Naive thymus-derived CD8-positive, alpha-beta T cell (primary cell): Measurements from ENCODE around the gene MOV10L1. TPM values are rescaled to one million over a fixed set of nuclear protein-coding genes. Genes with fewer than 3 reads are reported as not detected.
"Not testable (repeated sequence)": the region's sequence is repeated elsewhere in the genome, so short reads cannot be mapped to it uniquely, and the experiment has no call there.

Source experiments
- ATAC-seq, 2 donors: fragments of 150-1000 bp; cut with Tn5 transposase in 1 of 2; sonication (Bioruptor Pico), chemical (Tn5 transposase) in 1 of 2; 1 replicate in 1 of 2; 2 replicates in 1 of 2; pipeline ENCODE4 v1.10.0; 2021; ENCODE audit warnings: mild to moderate bottlenecking in 2 of 2, moderate library complexity in 2 of 2
- POLR2A ChIA-PET: fragments of 350-600 bp; sonication (Branson Sonifier 250); formaldehyde crosslinking; loops from one replicate; lab custom pipeline; 2021; ENCODE audit warnings: antibody characterized with exemption; lab: Charles Lee
- DNase-seq, 10 donors: peaks; one replicate each; pipeline versions ENCODE4 v3.0.0 to v3.0.0-alpha.2; 2020 to 2022
- H3K27ac Mint-ChIP-seq, 10 donors: one replicate each; pipeline ENCODE4 v1.8.0; 2020 to 2022; ENCODE audit warnings: mild to moderate bottlenecking in 10 of 10, mixed read lengths in 10 of 10, moderate library complexity in 4 of 10, inconsistent platforms in 1 of 10
- H3K27me3 Mint-ChIP-seq, 5 donors: one replicate each; pipeline ENCODE4 v1.8.0; 2021 to 2022; ENCODE audit warnings: mixed read lengths in 5 of 5
- H3K36me3 Mint-ChIP-seq, 3 donors: one replicate each; pipeline ENCODE4 v1.8.0; 2020 to 2022; ENCODE audit warnings: mixed read lengths in 3 of 3, mild to moderate bottlenecking in 2 of 3, inconsistent platforms in 1 of 3
- H3K4me1 Mint-ChIP-seq, 4 donors: one replicate each; pipeline ENCODE4 v1.8.0; 2021 to 2022; ENCODE audit warnings: mixed read lengths in 4 of 4
- H3K4me3 Mint-ChIP-seq, 10 donors: one replicate each; pipeline ENCODE4 v1.8.0; 2020 to 2022; ENCODE audit warnings: mild to moderate bottlenecking in 10 of 10, mixed read lengths in 10 of 10, moderate library complexity in 6 of 10, inconsistent platforms in 1 of 10
- H3K9me3 Mint-ChIP-seq, 9 donors: one replicate each; pipeline ENCODE4 v1.8.0; 2020 to 2022; ENCODE audit warnings: mixed read lengths in 9 of 9, mild to moderate bottlenecking in 3 of 9, inconsistent platforms in 1 of 9, moderate library complexity in 1 of 9
- polyA plus RNA-seq, 3 donors: library from polyadenylated mRNA; unstranded; fragments of 300-500 nt; fragmentation: Illumina TruSeq; gene quantifications; one replicate each; pipeline ENCODE4 v1.2.3, GENCODE V29; 2021
- total RNA-seq, 8 experiments: library from RNA in 2 of 8; stranded (reverse) in 2 of 8; gene quantifications; one replicate each; pipeline ENCODE4 v1.2.3 and lab custom pipeline; 2021 to 2026

Gene MOV10L1
- total and polyA plus RNA-seq, 5 experiments from 2014 or later: not detected

- DNase-seq (peak in 1 of 10 donors; percentile 34), ATAC-seq (no peak)
- Mint-ChIP-seq H3K4me1 (peaks cover 2 to 18% (median 6%) of the 10 kb centered on the region in 4 donors), H3K9me3 (peaks cover 0 to 1% (median 0%) of the 10 kb centered on the region in 9 donors), H3K27ac (peak overlapping the region in 1 of 10 donors; percentile 63), H3K4me3 (peak overlapping the region in 4 of 10 donors; percentile 11 to 80 (median 30)), H3K36me3 (peaks cover 0 to 7% (median 0%) of the 10 kb centered on the region in 3 donors), H3K27me3 (peaks cover 7 to 47% (median 32%) of the 10 kb centered on the region in 5 donors)
- POLR2A ChIA-PET: no interaction called here
These were observed 78.1 kb downstream of the MOV10L1 start for GRCh38 chr22:50167689-50168489.

- POLR2A ChIA-PET, H3K27ac Mint-ChIP-seq: not testable (repeated sequence)
These were observed 78.8 kb downstream of the MOV10L1 start for GRCh38 chr22:50168490-50169180.

GRCh38 chr22:50169181-50169759 is 79.5 kb downstream of the MOV10L1 start:
- Mint-ChIP-seq H3K27me3 (peaks cover 7 to 58% (median 34%) of the 10 kb centered on the region in 5 donors), H3K9me3 (peaks cover 0 to 1% (median 0%) of the 10 kb centered on the region in 9 donors), H3K4me1 (peaks cover 2 to 18% (median 9%) of the 10 kb centered on the region in 4 donors), H3K4me3 (peak overlapping the region; percentile 39 to 86 (median 75)), H3K36me3 (peaks cover 0 to 7% (median 0%) of the 10 kb centered on the region in 3 donors), H3K27ac (peak overlapping the region in 1 of 10 donors; percentile 59)
- ATAC-seq: peak in 1 of 2 donors; percentile 13
- POLR2A ChIA-PET: interaction anchor here (0.5 kb wide), 1 partner anchor 73 kb away, joined by 5 read pairs; no protein-coding TSS in a partner anchor
- peak in 1 of 10 donors; percentile 54 for DNase-seq

More at GRCh38 chr22:50168490-50169180, 78.8 kb downstream of the MOV10L1 start:
- peaks cover 7 to 55% (median 32%) of the 10 kb centered on the region in 5 donors for H3K27me3 Mint-ChIP-seq
- not testable (repeated sequence) for ATAC-seq, H3K36me3 Mint-ChIP-seq, H3K9me3 Mint-ChIP-seq
- peak in 1 of 10 donors; percentile 49 for DNase-seq
- H3K4me1 Mint-ChIP-seq: peaks cover 2 to 18% (median 9%) of the 10 kb centered on the region in 4 donors
- H3K4me3 Mint-ChIP-seq: peak overlapping the region; percentile 43 to 86 (median 75)

GRCh38 chr22:50169774-50170341 is 80.1 kb downstream of the MOV10L1 start:
- Mint-ChIP-seq H3K36me3 (peaks cover 0 to 7% (median 0%) of the 10 kb centered on the region in 3 donors), H3K9me3 (peaks cover 0 to 1% (median 0%) of the 10 kb centered on the region in 9 donors), H3K27ac (no peak overlapping the region), H3K4me1 (peaks cover 2 to 18% (median 9%) of the 10 kb centered on the region in 4 donors), H3K4me3 (peak overlapping the region in 4 of 10 donors; percentile 27 to 64 (median 54)), H3K27me3 (peaks cover 7 to 54% (median 33%) of the 10 kb centered on the region in 5 donors)
- POLR2A ChIA-PET: interaction anchor here (0.5 kb wide), 1 partner anchor 72 kb away, joined by 5 read pairs; no protein-coding TSS in a partner anchor
- peak in 1 of 10 donors; percentile 48 for DNase-seq
- ATAC-seq: peak; percentile 64 to 76

GRCh38 chr22:50170453-50171318 is 80.9 kb downstream of the MOV10L1 start, which contains the start of gene PANX2:
TSS of gene PANX2 (plus strand) at chr22:50170731. CDS start at chr22:50170731, 0 bp downstream.
- peaks cover 0 to 1% (median 0%) of the 10 kb centered on the region in 9 donors for H3K9me3 Mint-ChIP-seq
- peaks cover 0 to 7% (median 0%) of the 10 kb centered on the region in 3 donors for H3K36me3 Mint-ChIP-seq
- DNase-seq (no peak), ATAC-seq (peak in 1 of 2 donors; percentile 33)
- H3K4me1 Mint-ChIP-seq: peaks cover 2 to 18% (median 9%) of the 10 kb centered on the region in 4 donors
- peaks cover 5 to 54% (median 35%) of the 10 kb centered on the region in 5 donors for H3K27me3 Mint-ChIP-seq
- H3K27ac Mint-ChIP-seq: peak within 1 kb of the TSS in 4 of 10 donors; percentile 5 to 88 (median 41)
- POLR2A ChIA-PET: interaction anchor here (1.2 kb wide), 1 partner anchor 10 kb away, joined by 4 read pairs; no protein-coding TSS in a partner anchor
- peak within 1 kb of the TSS; percentile 57 to 85 (median 74) for H3K4me3 Mint-ChIP-seq

GRCh38 chr22:50171319-50171964 is 81.6 kb downstream of the MOV10L1 start:
- Mint-ChIP-seq H3K36me3 (peaks cover 0 to 7% (median 0%) of the 10 kb centered on the region in 3 donors), H3K4me1 (peaks cover 2 to 18% (median 9%) of the 10 kb centered on the region in 4 donors), H3K27me3 (peaks cover 5 to 54% (median 35%) of the 10 kb centered on the region in 5 donors), H3K4me3 (peak overlapping the region; percentile 57 to 85 (median 74)), H3K9me3 (peaks cover 0 to 1% (median 0%) of the 10 kb centered on the region in 9 donors), H3K27ac (peak overlapping the region in 2 of 10 donors; percentile 5 to 57)
- DNase-seq (no peak), ATAC-seq (no peak)
- POLR2A ChIA-PET: interaction anchor here (1.2 kb wide), 1 partner anchor 9 kb away, joined by 4 read pairs; no protein-coding TSS in a partner anchor

- H3K36me3 Mint-ChIP-seq: peaks cover 0 to 7% (median 0%) of the 10 kb centered on the region in 3 donors
- H3K4me1 Mint-ChIP-seq: peaks cover 2 to 18% (median 9%) of the 10 kb centered on the region in 4 donors
- no peak overlapping the region for H3K27ac Mint-ChIP-seq
- no peak for ATAC-seq
- POLR2A ChIA-PET: interaction anchor here (0.9 to 1.2 kb wide), 2 partner anchors 8 to 20 kb away, joined by 4 to 6 read pairs; no protein-coding TSS in a partner anchor
- H3K4me3 Mint-ChIP-seq: peak overlapping the region in 7 of 10 donors; percentile 29 to 71 (median 45)
- peaks cover 5 to 54% (median 35%) of the 10 kb centered on the region in 5 donors for H3K27me3 Mint-ChIP-seq
- H3K9me3 Mint-ChIP-seq: peaks cover 0 to 1% (median 0%) of the 10 kb centered on the region in 9 donors
- no peak for DNase-seq
These were observed 82.2 kb downstream of the MOV10L1 start for GRCh38 chr22:50171965-50172421.

- POLR2A ChIA-PET: interaction anchor here (0.7 kb wide), 1 partner anchor 25 kb away, joined by 3 read pairs; no protein-coding TSS in a partner anchor
- no peak for DNase-seq
These were observed 83.6 kb downstream of the MOV10L1 start for GRCh38 chr22:50173311-50173982.

GRCh38 chr22:50173983-50174355 is 84.2 kb downstream of the MOV10L1 start:
- DNase-seq (no peak), ATAC-seq (no peak)
- Mint-ChIP-seq H3K27ac (peak overlapping the region in 1 of 10 donors; percentile 38), H3K4me3 (no peak overlapping the region), H3K4me1 (peaks cover 2 to 12% (median 6%) of the 10 kb centered on the region in 4 donors), H3K27me3 (peaks cover 2 to 39% (median 20%) of the 10 kb centered on the region in 5 donors), H3K9me3 (peaks cover 0 to 1% (median 0%) of the 10 kb centered on the region in 9 donors), H3K36me3 (peaks cover 0 to 4% (median 0%) of the 10 kb centered on the region in 3 donors)
- POLR2A ChIA-PET: no interaction called here

More at GRCh38 chr22:50173311-50173982, 83.6 kb downstream of the MOV10L1 start:
- Mint-ChIP-seq H3K27ac (peak overlapping the region in 1 of 10 donors; percentile 38), H3K27me3 (peaks cover 2 to 44% (median 25%) of the 10 kb centered on the region in 5 donors), H3K4me1 (peaks cover 2 to 18% (median 9%) of the 10 kb centered on the region in 4 donors), H3K36me3 (peaks cover 0 to 7% (median 0%) of the 10 kb centered on the region in 3 donors), H3K9me3 (peaks cover 0 to 1% (median 0%) of the 10 kb centered on the region in 9 donors), H3K4me3 (peak overlapping the region in 1 of 10 donors; percentile 29)
- no peak for ATAC-seq
